Ishikawa (cell line): ENCODE measurements around the gene RTTN.

ENCODE experiments used
- CEBPB ChIP-seq: IDR thresholded peaks from 2 replicates; pipeline ENCODE4 v1.6.1; 2012
- CREB1 ChIP-seq: IDR thresholded peaks from 2 replicates; pipeline ENCODE4 v1.6.1; 2012; ENCODE audit warnings: low read depth
- EGR1 ChIP-seq: IDR thresholded peaks from 2 replicates; pipeline ENCODE4 v1.6.1; 2012
- EP300 ChIP-seq: IDR thresholded peaks from 2 replicates; pipeline ENCODE4 v1.6.1; 2012; ENCODE audit warnings: borderline replicate concordance
- FOXM1 ChIP-seq: IDR thresholded peaks from 2 replicates; pipeline ENCODE4 v1.6.1; 2012; ENCODE audit warnings: low read depth, borderline replicate concordance
- MAX ChIP-seq: IDR thresholded peaks from 2 replicates; pipeline ENCODE4 v1.6.1; 2012
- NFIC ChIP-seq: IDR thresholded peaks from 2 replicates; pipeline ENCODE4 v1.6.1; 2012
- RAD21 ChIP-seq: IDR thresholded peaks from 2 replicates; pipeline ENCODE4 v1.6.1; 2012; ENCODE audit warnings: low read depth
- REST ChIP-seq: IDR thresholded peaks from 2 replicates; pipeline ENCODE4 v1.6.1; 2012; ENCODE audit warnings: low read depth, mild to moderate bottlenecking
- TAF1 ChIP-seq: IDR thresholded peaks from 2 replicates; pipeline ENCODE4 v1.6.1; 2012; ENCODE audit warnings: low read depth, mild to moderate bottlenecking
- TCF12 ChIP-seq: IDR thresholded peaks from 2 replicates; pipeline ENCODE4 v1.6.1; 2012; ENCODE audit warnings: low read depth
- TEAD4 ChIP-seq: IDR thresholded peaks from 2 replicates; pipeline ENCODE4 v1.6.1; 2012
- USF1 ChIP-seq: IDR thresholded peaks from 2 replicates; pipeline ENCODE4 v1.6.1; 2012
- YY1 ChIP-seq: IDR thresholded peaks from 2 replicates; pipeline ENCODE4 v1.6.1; 2012; ENCODE audit warnings: low read depth
- ZBTB7A ChIP-seq: IDR thresholded peaks from 2 replicates; pipeline ENCODE4 v1.6.1; 2012; ENCODE audit warnings: low read depth

RTTN gene

GRCh38 chr18:70110678-70111077 is 94.8 kb downstream of the RTTN start:
- TF ChIP-seq REST, result no peak

GRCh38 chr18:70107091-70107490 is 98.4 kb downstream of the RTTN start:
- TF ChIP-seq TCF12, result no peak
- no peak for TF ChIP-seq RAD21
- TF ChIP-seq EGR1, result no peak
- no peak for TF ChIP-seq MAX
- TF ChIP-seq NFIC, result no peak
- no peak for TF ChIP-seq EP300
- TF ChIP-seq REST, result no peak
- TF ChIP-seq USF1, result no peak
- TF ChIP-seq TEAD4, result no peak
- TF ChIP-seq FOXM1, result no peak

GRCh38 chr18:70089858-70090257 is 115.6 kb downstream of the RTTN start:
- TF ChIP-seq REST (no peak), TCF12 (no peak), YY1 (no peak), MAX (no peak), NFIC (no peak), EP300 (no peak), TEAD4 (no peak), ZBTB7A (no peak)

- no peak for TF ChIP-seq TCF12
- no peak for TF ChIP-seq MAX
- no peak for TF ChIP-seq NFIC
- no peak for TF ChIP-seq CREB1
- no peak for TF ChIP-seq REST
- TF ChIP-seq EGR1, result no peak
- TF ChIP-seq TAF1, result no peak
- TF ChIP-seq YY1, result no peak
- TF ChIP-seq RAD21, result no peak
- no peak for TF ChIP-seq TEAD4
- no peak for TF ChIP-seq CEBPB
- no peak for TF ChIP-seq ZBTB7A
- no peak for TF ChIP-seq FOXM1
- TF ChIP-seq EP300, result no peak
Observed at GRCh38 chr18:70086085-70086484, 119.4 kb downstream of the RTTN start.
